NCI-H2227 (cell line): ENCODE data around the gene SH3RF1.
"Not testable (repeated sequence)": the region's sequence is repeated elsewhere in the genome, so short reads cannot be mapped to it uniquely, and the experiment has no call there.

Experiments
- DNase-seq: peaks from one replicate; lab custom pipeline; 2025; ENCODE audit not compliant: unreplicated experiment; lab: John Stamatoyannopoulos, UW

The SH3RF1 gene

DNA sequence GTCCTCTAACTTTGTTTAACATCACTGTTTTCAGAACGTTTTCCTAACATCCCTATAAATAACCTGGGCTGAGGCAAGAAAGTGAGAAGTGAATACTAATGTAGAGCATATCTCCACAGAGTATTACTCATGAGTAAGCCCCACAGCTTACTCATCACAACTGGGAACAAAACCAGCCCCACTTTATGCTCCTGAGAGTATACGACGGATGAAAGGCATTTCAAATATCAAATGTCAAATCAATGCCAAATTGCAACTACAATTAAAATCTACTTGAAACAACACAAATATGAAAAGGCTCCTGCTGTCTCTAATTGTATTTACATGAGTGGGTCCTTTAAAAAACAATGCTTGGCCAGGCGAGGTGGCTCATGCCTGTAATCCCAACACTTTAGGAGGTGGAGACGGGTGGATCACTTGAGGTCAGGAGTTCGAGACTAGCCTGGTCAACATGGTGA, 41.2 kb downstream of the SH3RF1 start:
- DNase-seq = no peak

DNA sequence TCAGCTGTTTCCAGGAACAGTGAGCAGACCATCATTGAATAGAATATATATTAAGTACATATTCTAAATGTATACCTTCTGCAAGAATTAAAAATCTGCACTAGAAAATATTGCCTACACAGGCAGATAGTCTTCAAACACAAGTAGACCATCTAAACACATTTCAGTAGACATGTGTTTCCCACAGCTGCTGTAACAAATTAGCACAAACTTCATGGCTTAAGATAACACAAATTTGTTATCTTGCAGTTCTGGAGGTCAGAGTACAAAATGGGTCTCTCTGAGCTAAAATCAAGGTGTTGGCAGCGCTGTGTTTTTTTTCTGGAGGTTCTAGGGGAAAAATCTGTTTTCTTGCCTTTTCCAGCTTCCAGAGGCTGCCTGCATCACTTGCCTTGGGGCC, 42.7 kb downstream of the SH3RF1 start:
- DNase-seq = no peak

DNA sequence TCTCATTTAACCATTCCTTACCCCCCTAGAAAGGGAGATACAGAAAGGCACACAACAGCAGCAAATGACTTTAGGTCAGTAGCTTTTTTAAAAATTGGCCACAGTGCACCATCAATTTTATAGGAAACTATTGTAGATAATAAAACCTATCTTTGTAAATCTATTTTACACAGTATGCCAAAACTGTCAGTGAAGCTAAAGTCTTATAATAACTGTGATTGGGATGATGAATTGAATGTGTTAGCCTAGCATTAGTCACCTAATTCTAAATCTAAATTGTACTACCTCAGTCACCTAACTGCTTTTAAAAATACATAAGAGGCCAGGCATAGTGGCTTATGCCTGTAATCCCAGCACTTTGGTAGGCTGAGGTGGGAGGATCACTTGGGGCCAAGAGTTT, 44.2 kb downstream of the SH3RF1 start:
- no peak for DNase-seq

DNA sequence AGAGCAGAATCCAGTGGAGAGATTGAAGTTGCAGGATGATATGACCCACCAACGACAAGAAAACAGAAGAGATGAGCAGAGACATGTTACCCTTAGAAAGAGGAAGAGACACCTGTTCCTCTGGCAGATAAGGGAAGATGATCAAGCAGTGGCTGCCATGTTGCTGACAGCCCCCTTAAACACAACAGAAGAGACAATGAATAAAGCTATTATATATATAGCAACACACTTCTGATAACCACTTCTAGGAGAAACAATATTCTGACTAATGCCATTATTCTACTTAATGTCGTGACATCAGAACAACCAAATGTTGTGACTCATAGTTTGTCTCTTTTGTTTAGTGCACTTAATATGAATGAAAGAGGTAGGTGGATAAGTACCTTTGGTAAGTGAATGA, 44.9 kb downstream of the SH3RF1 start:
- no peak for DNase-seq

DNA sequence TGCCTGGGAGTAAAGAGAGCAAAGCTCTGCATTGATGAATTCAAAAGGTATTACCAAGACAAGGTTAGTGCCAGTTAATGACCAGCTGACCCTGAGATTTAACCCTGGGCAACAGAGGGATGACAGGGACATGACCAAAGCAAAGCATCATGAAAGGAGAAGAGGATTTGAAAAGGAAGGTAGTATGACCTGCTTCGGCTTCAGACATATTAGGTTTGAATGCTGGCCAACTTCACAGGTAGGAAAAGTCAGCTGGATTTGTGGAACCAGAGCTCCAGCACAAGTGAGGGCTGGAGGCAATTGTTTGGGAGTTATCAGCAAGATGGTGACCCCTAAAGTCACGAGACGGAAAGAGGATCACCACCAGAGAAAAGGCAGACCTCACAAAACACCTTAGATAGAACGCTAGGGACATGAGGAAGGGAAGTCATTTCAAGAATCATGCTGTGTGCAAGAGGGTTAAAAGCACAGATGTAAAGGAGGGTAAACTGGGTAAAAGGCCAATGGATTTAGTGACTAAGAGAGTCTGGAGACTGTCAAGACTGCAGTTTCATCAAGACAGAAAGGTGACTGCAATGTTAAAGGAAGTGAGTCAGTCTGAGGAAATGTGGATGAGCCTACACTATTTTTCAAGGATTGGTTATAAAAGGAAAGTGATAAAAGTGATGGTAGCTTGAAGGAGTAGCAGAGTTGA, 45.6 kb downstream of the SH3RF1 start:
- no peak for DNase-seq

DNA sequence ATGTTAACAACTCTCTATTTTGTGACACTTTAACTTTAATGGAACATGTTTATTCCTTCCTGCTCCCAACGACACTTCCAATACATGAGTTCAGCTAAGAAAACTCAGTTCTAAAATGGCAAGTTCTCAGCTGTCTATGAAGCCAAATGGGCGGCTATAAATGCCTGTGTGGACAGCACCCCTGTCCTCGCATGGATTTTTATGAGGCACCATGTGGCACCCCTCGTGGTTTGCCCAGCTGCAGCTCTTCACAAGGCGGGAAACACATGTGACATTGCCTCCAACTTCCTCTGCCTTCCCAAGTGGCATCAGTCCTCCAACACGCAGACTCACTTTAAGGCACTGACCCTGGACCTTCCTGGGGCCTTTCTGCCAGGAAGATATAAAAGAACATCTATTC, 48.0 kb downstream of the SH3RF1 start:
- no peak for DNase-seq

DNA sequence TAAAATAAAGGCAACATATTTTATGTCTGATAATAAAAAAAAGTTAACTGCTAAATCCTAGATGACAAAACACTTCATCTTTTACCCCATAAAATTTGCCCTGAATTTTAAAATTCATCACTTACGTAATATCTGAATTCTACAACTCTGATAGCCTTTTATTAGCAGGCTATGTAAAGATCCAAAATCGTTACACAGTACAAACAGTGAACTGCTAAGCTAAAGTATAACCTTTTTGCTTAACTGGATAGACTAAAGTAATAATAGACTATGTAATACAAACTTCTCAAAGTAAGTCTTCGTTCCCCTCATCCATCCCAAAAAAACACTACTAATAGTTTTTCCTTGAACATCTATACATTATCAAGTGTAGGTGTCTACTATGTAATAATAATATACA, 49.1 kb downstream of the SH3RF1 start:
- no peak for DNase-seq

DNA sequence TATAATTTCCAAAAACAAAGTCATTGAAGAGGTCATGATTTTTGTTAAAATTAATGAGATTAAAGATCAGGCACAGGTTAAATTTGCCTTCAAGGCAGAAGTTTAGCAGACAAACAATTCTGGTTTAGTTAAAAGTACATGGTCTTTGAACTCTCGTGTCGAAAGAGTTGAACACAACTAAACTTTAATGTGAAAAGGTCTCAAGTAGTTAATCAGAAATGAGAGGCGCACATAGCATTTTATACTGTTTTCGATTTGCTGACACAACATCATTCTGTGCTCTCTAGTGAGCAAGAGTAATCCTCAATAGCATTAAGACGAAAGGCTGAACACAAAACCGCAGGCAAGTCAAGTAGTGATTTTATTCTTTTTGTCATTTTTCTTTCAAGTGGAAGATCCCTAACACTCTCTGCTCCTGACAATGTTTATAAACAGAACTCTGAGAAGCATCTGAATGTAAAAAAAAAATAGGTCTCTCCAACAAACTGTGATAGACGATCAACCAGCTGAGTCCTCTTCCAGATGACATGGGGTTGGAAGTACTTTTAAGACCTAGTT, 49.8 kb downstream of the SH3RF1 start:
- no peak for DNase-seq

DNA sequence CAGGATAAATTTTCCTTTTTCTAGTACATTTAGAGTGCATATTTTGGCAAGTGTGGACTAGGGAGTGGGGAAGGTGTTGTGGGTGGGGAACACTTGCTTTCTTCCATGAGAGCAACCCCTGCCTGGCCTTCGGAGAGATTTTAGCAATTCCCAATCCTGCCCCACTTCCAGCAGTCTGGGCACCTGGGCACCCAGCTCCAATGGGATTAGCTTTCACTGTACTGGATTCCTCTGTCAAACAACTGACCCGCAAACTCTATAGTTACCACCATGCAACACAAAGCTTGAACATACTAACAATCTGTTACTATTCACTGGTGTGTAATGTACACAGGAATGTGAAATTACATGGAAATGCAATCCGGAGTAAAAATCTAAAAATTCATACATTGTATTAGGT, 50.3 kb downstream of the SH3RF1 start:
- no peak for DNase-seq

DNA sequence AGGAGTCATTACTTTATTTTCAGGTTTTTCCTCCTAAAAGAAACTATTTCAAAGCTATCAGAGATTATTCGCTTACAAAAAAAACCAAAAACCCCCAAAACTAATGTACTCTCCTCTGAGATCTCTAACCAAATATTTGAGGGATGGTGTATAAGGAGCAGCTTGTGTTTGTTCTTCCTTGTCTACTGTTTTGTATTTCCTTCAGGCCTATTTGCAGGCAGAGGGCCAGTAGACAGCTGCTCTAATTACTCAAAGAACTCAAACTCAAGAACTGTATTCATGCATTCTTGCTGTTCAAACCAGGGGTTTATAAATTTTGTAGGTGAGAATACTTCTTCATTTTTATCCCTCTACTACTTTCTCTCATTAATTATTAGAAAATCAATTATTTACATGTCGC, 51.3 kb downstream of the SH3RF1 start:
- no peak for DNase-seq

DNA sequence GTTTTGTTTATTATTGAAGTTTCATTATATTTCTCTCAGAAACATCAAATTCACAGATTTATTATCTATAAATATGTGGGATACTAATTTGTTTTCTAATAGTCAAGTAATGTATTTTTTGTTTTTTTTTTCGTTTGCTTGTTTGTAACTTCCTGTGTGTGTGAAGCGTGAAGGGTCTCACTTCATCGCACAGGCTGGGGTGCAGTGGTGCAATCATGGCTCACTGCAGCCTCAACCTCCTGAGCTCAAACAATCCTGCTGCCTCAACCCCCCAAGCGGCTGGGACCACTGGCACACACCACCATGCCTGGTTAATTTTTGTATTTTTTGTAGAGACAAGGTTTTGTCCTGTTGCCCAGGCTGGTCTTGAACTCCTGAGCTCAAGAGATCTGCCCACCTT, 55.1 kb downstream of the SH3RF1 start:
- no peak for DNase-seq

DNA sequence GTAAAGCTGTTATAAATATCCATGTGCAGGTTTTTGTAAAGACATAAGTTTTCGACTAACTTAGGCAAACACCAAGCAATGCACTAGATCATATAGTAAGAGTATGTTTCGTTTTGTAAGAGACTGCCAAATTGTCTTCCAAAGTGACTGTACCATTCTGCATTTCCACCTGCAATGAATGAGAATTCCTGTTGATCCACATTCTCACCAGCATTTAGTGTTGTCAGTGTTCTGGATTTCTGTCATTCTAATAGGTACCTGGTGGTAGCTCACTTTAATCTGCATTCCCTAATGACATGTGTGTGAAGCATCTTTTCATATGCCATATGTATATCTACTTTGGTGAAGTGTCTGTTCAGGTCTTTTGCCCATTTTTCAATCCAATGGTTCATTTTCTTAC, 57.8 kb downstream of the SH3RF1 start:
- DNase-seq = no peak

DNA sequence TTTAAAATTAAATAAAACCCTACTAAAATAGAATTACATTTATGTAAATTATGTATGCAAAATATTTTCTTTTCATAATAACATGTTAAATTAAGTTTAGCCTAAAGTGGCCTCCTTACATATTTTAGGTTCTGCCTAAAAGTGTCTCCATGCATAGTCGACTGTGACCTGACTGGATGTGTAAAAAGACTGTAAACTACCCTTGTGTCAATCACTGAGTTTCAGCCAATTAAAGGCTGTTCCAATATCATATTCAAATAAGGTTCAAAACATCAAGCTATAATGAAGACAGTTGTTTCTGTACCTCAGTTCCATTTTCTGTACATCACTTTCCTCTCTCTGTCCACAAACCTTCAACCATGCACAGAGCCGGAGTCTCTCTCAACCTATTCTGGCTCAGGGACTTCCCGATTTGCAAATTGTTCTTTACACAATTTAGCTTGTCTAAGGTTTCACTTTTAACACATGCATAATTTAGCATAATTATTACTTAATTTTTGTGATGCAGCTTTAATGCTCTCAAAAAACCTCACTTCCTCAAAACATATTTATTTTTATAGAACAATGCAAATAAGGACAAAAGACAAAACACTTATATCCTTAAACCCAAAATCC, 60.1 kb downstream of the SH3RF1 start:
- no peak for DNase-seq

DNA sequence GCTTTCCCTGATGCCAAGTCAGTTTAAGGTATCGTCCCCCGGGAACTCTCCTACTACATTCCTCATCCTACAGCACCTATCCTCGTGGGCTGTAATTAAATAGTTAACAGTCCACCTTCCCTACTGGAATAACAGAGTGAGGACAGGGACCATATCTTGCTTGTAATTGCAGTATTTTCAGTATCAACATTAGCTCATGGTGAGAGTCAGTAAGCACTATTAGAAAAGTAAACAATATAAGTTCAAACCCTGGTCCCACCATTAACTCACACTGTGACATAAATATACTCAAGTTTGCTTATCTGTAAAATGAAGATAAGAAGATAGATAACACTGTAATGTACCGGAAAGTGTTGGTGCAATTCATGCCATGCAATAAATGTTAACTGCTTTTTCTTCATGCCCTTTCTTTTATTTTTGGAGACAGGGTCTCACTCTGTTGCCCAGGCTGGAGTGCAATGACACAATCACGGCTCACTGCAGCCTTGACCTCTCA, 61.3 kb downstream of the SH3RF1 start:
- no peak for DNase-seq

DNA sequence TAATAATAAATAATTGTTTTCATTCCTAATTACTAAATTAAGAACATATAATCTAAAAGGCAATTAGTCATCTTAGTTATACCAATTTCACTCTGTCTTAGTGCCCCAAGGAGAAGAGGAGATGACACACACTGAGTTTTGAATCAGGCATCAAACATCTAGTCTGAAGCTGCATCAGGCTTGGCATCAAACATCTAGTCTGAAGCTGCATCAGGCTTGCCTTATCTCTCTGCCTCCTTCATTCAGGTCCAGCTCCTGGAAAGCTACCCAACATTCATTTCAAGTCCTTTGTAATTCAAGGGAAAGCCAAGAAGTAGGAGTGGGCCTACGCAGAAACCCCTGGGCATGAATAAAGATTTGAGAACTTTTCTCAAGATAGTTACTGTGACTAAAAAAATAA, 62.2 kb downstream of the SH3RF1 start:
- no peak for DNase-seq

DNA sequence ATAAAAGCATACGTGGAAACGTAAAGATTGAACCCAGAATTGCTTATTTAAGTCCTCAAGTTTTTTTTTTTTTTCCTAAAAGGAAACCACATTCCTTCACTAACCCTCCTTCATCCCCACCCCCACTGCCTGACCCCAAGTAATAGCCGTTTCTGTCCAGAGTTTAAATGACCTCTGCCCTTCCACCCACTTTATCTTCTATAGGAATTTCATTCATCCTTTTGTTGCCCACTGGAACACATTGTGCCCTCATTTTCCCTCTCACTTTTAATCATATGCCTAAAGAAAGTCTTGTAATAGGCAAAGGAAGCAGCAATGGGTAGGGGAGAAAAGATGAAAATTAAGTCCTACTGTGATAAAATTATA, 62.7 kb downstream of the SH3RF1 start:
- DNase-seq = no peak

DNA sequence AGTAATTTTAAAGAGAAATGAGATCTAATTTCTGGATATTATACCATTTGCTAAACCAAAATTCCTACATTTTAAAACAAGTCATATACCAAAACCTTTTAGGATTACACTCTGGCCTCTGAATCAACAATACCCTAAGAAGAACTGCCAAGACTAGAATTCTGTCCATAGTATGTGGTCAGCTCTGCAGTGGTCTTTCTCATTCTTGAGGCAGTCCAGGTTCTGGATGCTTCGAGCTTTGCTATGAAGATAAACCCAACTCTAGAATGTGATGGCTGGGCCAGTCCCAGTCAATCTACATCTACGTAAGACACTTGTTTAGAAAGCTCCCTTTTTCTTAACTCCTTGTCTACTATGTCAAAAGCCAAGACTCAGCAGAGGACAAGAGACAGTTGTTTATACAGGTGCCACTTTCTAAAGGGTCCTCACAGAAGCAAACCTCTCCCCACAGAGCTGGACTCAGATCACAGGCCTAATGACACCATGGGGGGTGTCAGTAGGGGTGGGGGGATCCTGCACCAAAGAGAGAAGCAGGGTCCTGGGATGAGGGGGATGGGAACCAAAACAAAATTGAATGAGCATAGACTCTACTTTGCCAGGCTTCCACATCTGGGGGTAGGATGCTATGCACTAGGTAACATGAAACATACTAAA, 63.2 kb downstream of the SH3RF1 start:
- no peak for DNase-seq

DNA sequence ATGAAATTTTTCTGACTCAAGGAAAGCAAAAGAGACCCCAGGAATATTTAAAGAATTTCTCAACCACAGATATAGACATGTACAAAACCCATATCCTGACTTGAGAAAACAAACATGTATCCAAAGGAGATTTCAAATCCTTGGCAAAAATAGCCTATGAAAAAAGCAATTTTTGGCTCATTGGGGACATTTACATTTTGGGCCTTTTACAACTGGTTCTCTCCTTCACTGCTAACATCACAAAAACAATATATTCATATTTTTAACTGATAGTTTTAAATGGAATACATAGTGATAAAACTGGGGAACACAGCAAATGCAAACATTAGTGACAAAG, 65.0 kb downstream of the SH3RF1 start:
- no peak for DNase-seq

DNA sequence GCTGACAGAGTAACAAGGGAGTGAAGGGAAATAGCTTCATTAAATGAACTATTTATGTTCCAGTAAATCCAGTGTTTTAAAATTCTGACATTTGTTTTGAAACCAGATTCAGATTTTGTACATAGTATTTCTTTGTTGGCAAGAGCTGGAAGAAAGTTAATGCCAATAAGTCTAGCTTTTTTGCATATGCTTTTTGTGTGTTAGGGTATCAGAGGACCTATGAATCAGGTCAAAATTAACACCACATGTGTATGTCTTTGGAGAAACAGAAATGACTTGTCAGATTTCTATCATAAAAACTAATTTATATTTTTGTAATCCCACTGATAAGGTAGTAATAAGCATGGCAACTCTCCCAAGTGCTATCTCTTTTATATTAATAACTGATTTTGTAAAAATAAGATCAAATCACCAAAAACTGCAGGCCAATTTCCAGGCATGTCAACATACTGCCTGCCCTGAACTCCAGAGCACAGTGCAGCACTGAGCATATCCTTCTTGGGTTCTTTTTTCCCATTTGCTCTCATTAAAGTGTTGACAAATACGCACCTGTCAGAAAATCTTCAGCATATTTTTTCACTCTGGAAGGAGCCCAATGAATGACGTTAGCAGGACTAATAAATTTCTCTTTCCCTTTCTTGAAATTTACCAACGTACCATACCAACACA, 65.5 kb downstream of the SH3RF1 start:
- DNase-seq = no peak

DNA sequence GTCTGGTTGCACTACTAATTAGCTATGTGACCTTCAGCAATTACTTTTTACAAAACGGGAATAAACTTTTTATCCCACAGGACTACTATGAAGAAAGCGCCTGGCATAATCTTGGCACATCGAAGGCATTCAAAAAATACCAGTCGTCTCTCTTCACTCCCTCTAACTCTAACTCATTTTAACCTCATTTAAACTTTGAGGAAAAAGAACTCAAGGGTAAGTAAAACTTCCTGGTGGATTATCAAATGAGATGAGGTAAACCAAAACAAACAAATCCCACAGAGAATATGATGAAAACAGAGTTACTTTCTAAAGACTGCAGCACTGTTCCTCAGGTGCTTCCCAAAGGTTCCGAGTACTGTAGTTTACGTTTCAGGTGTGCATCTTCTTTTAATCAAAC, 66.9 kb downstream of the SH3RF1 start:
- DNase-seq = no peak

DNA sequence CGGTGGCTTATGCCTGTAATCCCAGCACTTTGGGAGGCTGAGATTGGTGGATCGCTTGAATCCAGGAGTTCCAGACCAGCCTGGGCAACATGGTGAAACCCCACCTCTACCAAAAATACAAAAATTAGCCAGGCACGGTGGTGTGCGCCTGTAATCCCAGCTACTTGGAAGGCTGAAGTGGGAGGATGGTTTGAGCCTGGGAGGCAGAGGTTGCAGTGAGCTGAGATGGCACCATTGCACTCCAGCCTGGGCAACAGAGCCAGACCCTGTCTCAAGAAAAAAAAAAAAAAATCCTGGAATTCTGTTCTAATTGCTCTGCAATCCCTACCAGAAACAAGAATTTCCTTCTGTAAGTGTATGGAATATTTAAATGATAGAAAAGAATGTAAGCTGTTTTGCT, 67.5 kb downstream of the SH3RF1 start:
- DNase-seq = not testable (repeated sequence)

DNA sequence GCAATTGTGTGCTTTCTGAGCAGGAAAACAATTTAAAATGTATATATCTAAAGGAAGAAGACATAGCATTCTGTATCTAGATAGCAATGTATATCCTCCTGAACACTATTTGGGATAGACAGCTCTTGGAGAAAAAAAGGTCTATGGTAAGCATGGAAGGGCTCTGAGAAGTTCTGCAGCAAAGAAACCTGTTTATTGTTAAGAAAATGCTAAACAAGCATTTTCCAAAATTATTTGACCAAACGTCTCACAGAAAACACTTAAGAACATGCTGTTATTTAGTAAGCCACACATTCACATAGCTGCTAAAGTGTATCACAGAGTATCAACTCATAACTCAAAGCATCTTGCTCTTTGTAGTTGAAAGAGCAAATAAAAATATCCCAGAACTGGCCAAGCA, 67.9 kb downstream of the SH3RF1 start:
- DNase-seq = no peak
